ENCODE data around the gene SMPD3. TPM values are rescaled to one million over a fixed set of nuclear protein-coding genes. Genes with fewer than 3 reads are reported as not detected.

Gene SMPD3
- polyA plus RNA-seq, 4 donors: 47.0 to 123 (median 71.9) TPM

DNA sequence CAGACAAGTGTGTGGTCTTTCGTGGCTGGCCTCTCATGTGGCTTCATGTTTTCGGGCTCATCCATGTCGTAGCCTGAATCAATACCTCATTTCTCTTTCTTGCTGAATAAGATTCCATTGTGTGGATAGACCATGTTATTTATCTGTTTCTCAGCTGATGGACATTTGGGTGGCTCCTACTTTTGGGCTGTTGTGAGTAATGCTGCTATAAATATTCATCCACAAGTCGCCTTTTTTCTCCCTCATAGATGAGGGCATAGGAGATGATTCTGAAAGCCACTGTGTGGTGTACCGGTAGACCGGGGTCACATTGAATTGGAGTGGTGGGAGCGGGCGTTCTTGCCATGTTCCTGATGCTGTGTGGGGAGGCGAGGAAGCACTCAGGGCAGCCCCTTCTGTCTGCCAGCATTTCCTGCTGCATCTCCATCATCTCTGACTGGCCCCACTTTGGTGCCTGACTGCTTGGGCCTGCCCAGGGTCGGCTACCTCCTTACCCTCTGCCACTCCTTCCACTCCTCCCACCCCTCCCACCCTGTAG, 97.4 kb downstream of the SMPD3 start:
- no peaks in the 10 kb centered on the region for H3K9me3 ChIP-seq (ENCODE audit: control insufficient read depth in 2 of 2, insufficient read depth in 1 of 2, low read depth in 1 of 2, low read length in 1 of 2)
- no peaks in the 10 kb centered on the region for H3K27me3 ChIP-seq (ENCODE audit: control insufficient read depth in 3 of 3, insufficient read depth in 3 of 3, low read length in 3 of 3)
- peaks cover 0 to 95% (median 5%) of the 10 kb centered on the region in 3 donors for H3K36me3 ChIP-seq (ENCODE audit: control insufficient read depth in 3 of 3, insufficient read depth in 2 of 3, low read depth in 1 of 3, low read length in 3 of 3)
- H3K4me3 ChIP-seq (ENCODE audit: low read depth in 1 of 3, low read length in 3 of 3): no peak overlapping the region
- peaks cover 0 to 13% (median 0%) of the 10 kb centered on the region in 3 donors for H3K4me1 ChIP-seq (ENCODE audit: control insufficient read depth in 3 of 3, insufficient read depth in 2 of 3, low read depth in 1 of 3, low read length in 2 of 3)
- no peak for DNase-seq
- H3K27ac ChIP-seq (ENCODE audit: low read depth in 1 of 3, low read length in 2 of 3): no peak overlapping the region
- 93 to 96% (median 94%) methylated on average over 9 to 10 of the region's 10 CpGs for WGBS, 3 donors
- FAIRE-seq: no peak

DNA sequence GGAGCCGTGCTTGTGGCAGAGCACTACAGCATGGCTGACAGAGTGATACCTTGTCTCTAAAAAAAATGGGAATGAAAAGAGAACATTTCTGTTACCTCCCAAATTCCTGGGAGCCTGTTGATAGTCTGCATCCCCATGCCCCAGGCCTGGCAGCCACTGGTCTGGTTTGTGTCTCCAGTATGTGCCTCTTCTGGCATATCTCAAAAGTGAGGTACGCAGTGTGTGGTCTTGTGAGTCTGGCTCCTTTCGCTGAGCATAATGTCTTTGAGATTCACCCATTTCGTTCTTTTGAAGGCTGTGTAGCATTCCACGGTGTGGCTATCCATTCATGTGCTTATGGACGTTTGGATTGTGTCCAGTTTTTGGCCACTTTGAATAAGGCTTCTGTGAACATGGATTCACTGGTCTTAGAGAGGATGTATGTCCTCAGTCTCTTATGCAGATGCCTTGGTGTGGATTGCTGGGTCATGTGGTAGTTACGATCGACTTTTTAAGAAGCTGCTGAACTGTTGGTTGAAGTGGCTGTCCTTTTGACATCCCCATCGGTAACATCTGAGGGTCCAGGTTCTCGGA, 98.4 kb downstream of the SMPD3 start:
- peaks cover 0 to 13% (median 0%) of the 10 kb centered on the region in 3 donors for H3K4me1 ChIP-seq (ENCODE audit: control insufficient read depth in 3 of 3, insufficient read depth in 2 of 3, low read depth in 1 of 3, low read length in 2 of 3)
- 92 to 94% (median 92%) methylated on average over 10 of the region's 10 CpGs for WGBS, 3 donors
- FAIRE-seq: no peak
- H3K36me3 ChIP-seq (ENCODE audit: control insufficient read depth in 3 of 3, insufficient read depth in 2 of 3, low read depth in 1 of 3, low read length in 3 of 3): peaks cover 0 to 93% (median 5%) of the 10 kb centered on the region in 3 donors
- H3K27ac ChIP-seq (ENCODE audit: low read depth in 1 of 3, low read length in 2 of 3): no peak overlapping the region
- H3K9me3 ChIP-seq (ENCODE audit: control insufficient read depth in 2 of 2, insufficient read depth in 1 of 2, low read depth in 1 of 2, low read length in 1 of 2): no peaks in the 10 kb centered on the region
- no peaks in the 10 kb centered on the region for H3K27me3 ChIP-seq (ENCODE audit: control insufficient read depth in 3 of 3, insufficient read depth in 3 of 3, low read length in 3 of 3)
- DNase-seq: no peak
- H3K4me3 ChIP-seq (ENCODE audit: low read depth in 1 of 3, low read length in 3 of 3): no peak overlapping the region

DNA sequence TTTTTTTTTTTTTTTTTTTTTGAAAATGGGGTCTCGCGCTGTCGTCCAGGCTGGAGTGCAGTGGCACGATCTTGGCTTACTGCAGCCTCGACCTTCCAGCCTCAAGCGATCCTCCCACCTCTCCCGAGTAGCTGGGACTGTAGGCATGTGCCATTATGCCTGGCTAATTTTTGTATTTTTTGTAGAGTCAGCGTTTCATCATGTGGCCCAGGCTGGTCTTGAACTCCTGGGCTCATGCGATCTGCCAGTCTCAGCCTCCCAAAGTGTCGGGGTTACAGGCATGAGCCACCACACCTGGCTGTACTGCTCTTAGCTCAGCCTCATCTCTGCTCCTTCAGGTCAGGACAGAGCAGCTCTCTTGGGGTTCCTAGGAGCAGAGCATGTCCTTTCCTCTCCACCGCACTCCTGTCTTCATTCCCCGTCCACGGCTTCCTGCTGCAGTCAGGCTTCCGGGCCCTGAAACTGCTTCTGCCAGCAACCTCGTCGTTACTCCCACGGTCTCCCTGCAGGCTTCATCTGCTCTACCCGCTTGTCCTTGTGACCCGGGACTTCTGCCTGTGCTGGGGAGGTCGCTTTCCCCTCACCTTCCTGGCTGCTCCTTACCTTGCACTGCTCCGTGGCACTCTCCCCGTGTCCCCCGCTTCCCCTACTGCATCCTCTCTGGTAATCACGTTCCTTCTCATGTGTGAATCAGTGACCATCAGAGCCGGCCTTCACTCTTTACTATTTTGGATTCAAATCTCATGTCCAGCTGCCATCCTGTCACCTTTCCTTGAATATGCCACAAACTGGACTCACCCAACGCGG, 99.5 kb downstream of the SMPD3 start:
- DNase-seq: no peak
- Histone ChIP-seq H3K4me3 (ENCODE audit: low read depth in 1 of 3, low read length in 3 of 3) (no peak overlapping the region), H3K27me3 (ENCODE audit: control insufficient read depth in 3 of 3, insufficient read depth in 3 of 3, low read length in 3 of 3) (no peaks in the 10 kb centered on the region), H3K4me1 (ENCODE audit: control insufficient read depth in 3 of 3, insufficient read depth in 2 of 3, low read depth in 1 of 3, low read length in 2 of 3) (peaks cover 0 to 13% (median 0%) of the 10 kb centered on the region in 3 donors), H3K36me3 (ENCODE audit: control insufficient read depth in 3 of 3, insufficient read depth in 2 of 3, low read depth in 1 of 3, low read length in 3 of 3) (peaks cover 0 to 88% (median 5%) of the 10 kb centered on the region in 3 donors), H3K27ac (ENCODE audit: low read depth in 1 of 3, low read length in 2 of 3) (no peak overlapping the region), H3K9me3 (ENCODE audit: control insufficient read depth in 2 of 2, insufficient read depth in 1 of 2, low read depth in 1 of 2, low read length in 1 of 2) (no peaks in the 10 kb centered on the region)
- WGBS, 3 donors: 93 to 94% (median 93%) methylated on average over 27 of the region's 27 CpGs
- FAIRE-seq: no peak

DNA sequence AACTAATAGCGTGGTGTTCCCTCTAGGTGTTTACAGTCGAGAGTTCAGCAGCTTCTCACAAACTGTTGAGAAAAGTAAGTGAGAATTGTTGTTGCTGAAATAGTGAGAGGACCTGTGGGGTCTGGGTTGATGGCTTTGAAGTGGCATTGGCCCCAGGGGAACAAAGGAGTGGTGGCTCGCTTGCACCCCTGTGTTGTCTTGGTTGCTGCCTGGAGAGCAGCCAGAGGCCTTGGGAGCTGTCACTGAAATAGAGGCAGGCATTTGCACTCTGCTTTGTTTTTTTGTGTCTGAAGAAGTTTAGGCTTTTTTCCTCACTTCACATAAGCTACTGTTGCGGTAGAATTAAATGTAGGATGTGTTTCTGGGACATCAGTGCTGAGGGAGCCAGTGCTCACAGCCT, 100.7 kb downstream of the SMPD3 start:
- 85 to 91% (median 87%) methylated on average over 4 of the region's 4 CpGs for WGBS, 3 donors
- FAIRE-seq (no peak), DNase-seq (no peak)
- Histone ChIP-seq H3K4me1 (ENCODE audit: control insufficient read depth in 3 of 3, insufficient read depth in 2 of 3, low read depth in 1 of 3, low read length in 2 of 3) (peaks cover 0 to 13% (median 0%) of the 10 kb centered on the region in 3 donors), H3K9me3 (ENCODE audit: control insufficient read depth in 2 of 2, insufficient read depth in 1 of 2, low read depth in 1 of 2, low read length in 1 of 2) (no peaks in the 10 kb centered on the region), H3K36me3 (ENCODE audit: control insufficient read depth in 3 of 3, insufficient read depth in 2 of 3, low read depth in 1 of 3, low read length in 3 of 3) (peaks cover 0 to 86% (median 5%) of the 10 kb centered on the region in 3 donors), H3K27me3 (ENCODE audit: control insufficient read depth in 3 of 3, insufficient read depth in 3 of 3, low read length in 3 of 3) (no peaks in the 10 kb centered on the region), H3K4me3 (ENCODE audit: low read depth in 1 of 3, low read length in 3 of 3) (no peak overlapping the region), H3K27ac (ENCODE audit: low read depth in 1 of 3, low read length in 2 of 3) (no peak overlapping the region)

GRCh38 chr16:68346892-68347480, 101.3 kb downstream of the SMPD3 start:
- peaks cover 0 to 9% (median 0%) of the 10 kb centered on the region in 3 donors for H3K4me1 ChIP-seq (ENCODE audit: control insufficient read depth in 3 of 3, insufficient read depth in 2 of 3, low read depth in 1 of 3, low read length in 2 of 3)
- H3K27me3 ChIP-seq (ENCODE audit: control insufficient read depth in 3 of 3, insufficient read depth in 3 of 3, low read length in 3 of 3): no peaks in the 10 kb centered on the region
- no peak for DNase-seq
- FAIRE-seq: no peak
- H3K9me3 ChIP-seq (ENCODE audit: control insufficient read depth in 2 of 2, insufficient read depth in 1 of 2, low read depth in 1 of 2, low read length in 1 of 2): no peaks in the 10 kb centered on the region
- H3K36me3 ChIP-seq (ENCODE audit: control insufficient read depth in 3 of 3, insufficient read depth in 2 of 3, low read depth in 1 of 3, low read length in 3 of 3): peaks cover 0 to 84% (median 5%) of the 10 kb centered on the region in 3 donors
- WGBS, 3 donors: 88 to 94% (median 92%) methylated on average over 12 of the region's 12 CpGs
- no peak overlapping the region for H3K4me3 ChIP-seq (ENCODE audit: low read depth in 1 of 3, low read length in 3 of 3)
- no peak overlapping the region for H3K27ac ChIP-seq (ENCODE audit: low read depth in 1 of 3, low read length in 2 of 3)

DNA sequence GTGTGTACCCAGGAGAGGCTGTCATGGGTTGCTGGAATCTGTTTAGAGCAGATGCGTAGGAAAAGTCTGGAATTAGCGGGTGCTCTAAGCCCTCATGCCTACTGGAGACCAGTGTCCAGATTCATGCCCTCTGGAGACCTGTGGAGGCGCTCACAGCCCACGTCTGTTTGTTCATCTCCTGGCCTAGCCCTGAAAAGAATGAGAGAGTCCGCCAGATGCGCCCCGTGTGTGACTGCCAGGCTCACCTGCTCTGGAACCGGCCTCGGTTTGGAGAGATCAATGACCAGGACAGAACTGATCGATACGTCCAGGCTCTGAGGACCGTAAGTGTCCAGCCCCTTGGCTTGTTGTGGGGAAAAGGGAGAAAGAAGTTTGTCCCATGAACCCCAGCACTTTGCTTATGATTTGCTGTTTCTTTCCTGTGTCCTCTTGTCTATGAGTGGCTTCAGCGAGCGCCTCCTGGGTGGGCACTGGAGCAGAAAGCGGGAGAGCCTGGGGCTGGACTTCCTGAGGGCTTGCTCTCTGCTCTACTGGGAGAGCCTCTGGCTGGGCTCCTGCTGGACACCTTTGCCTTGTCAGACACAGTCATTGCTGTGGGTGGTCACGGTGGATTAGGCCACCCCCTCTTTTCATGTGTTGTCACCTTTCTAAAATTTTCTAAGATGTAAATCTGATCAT, 102.2 kb downstream of the SMPD3 start:
- no peaks in the 10 kb centered on the region for H3K27me3 ChIP-seq (ENCODE audit: control insufficient read depth in 3 of 3, insufficient read depth in 3 of 3, low read length in 3 of 3)
- no peak for DNase-seq
- H3K9me3 ChIP-seq (ENCODE audit: control insufficient read depth in 2 of 2, insufficient read depth in 1 of 2, low read depth in 1 of 2, low read length in 1 of 2): no peaks in the 10 kb centered on the region
- no peak overlapping the region for H3K4me3 ChIP-seq (ENCODE audit: low read depth in 1 of 3, low read length in 3 of 3)
- no peak for FAIRE-seq
- H3K36me3 ChIP-seq (ENCODE audit: control insufficient read depth in 3 of 3, insufficient read depth in 2 of 3, low read depth in 1 of 3, low read length in 3 of 3): peaks cover 0 to 81% (median 5%) of the 10 kb centered on the region in 3 donors
- WGBS, 3 donors: 95 to 97% (median 96%) methylated on average over 16 of the region's 16 CpGs
- no peak overlapping the region for H3K27ac ChIP-seq (ENCODE audit: low read depth in 1 of 3, low read length in 2 of 3)
- peaks cover 0 to 2% (median 0%) of the 10 kb centered on the region in 3 donors for H3K4me1 ChIP-seq (ENCODE audit: control insufficient read depth in 3 of 3, insufficient read depth in 2 of 3, low read depth in 1 of 3, low read length in 2 of 3)

DNA sequence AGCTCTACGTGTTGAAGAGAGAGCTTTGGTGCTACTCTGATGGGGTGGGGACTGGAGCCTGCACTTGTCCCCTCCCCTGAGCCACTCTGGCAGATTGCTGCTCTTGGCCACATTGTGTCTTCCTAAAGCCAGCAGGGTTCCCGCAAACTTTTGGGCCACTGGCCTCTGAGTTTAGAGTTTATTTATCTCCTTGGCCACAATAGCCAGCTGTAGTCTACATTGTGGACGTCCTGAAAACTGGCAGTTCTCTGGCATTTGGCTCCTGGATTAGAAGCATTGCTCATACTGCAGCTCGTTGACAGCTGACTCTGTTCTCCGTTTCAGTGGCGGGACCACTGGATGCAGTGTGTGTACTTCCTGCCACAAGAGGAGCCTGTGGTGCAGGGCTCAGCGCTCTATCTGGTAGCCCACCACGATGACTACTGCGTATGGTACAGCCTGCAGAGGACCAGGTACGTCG, 102.9 kb downstream of the SMPD3 start:
- Histone ChIP-seq H3K27ac (ENCODE audit: low read depth in 1 of 3, low read length in 2 of 3) (no peak overlapping the region), H3K4me3 (ENCODE audit: low read depth in 1 of 3, low read length in 3 of 3) (no peak overlapping the region), H3K36me3 (ENCODE audit: control insufficient read depth in 3 of 3, insufficient read depth in 2 of 3, low read depth in 1 of 3, low read length in 3 of 3) (peaks cover 0 to 77% (median 5%) of the 10 kb centered on the region in 3 donors), H3K27me3 (ENCODE audit: control insufficient read depth in 3 of 3, insufficient read depth in 3 of 3, low read length in 3 of 3) (no peaks in the 10 kb centered on the region), H3K9me3 (ENCODE audit: control insufficient read depth in 2 of 2, insufficient read depth in 1 of 2, low read depth in 1 of 2, low read length in 1 of 2) (no peaks in the 10 kb centered on the region), H3K4me1 (ENCODE audit: control insufficient read depth in 3 of 3, insufficient read depth in 2 of 3, low read depth in 1 of 3, low read length in 2 of 3) (no peaks in the 10 kb centered on the region)
- WGBS, 3 donors: 65 to 89% (median 76%) methylated on average over 11 of the region's 11 CpGs
- FAIRE-seq (no peak), DNase-seq (no peak)

DNA sequence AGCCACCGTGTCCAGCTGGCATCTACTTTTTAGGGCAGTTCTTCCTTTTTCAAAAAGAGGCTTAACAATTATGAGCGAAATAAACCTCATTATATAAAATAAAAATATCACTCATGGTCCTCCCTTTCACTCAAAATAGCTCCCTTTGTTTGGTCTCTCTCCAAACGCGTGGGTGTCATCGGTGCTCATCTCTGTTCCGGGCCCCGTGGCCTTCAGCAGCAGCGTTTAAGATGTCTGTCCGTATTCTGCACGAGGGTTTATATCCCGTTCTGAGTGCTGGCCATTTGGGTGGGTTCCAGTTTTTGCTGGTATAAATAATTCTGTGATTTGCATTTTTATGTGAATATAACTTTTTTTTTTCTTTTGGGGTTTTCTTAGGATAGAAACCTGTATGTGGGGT, 104.1 kb downstream of the SMPD3 start:
- WGBS, 3 donors: 83 to 87% (median 86%) methylated on average over 11 of the region's 11 CpGs
- Histone ChIP-seq H3K27me3 (ENCODE audit: control insufficient read depth in 3 of 3, insufficient read depth in 3 of 3, low read length in 3 of 3) (no peaks in the 10 kb centered on the region), H3K4me3 (ENCODE audit: low read depth in 1 of 3, low read length in 3 of 3) (no peak overlapping the region), H3K4me1 (ENCODE audit: control insufficient read depth in 3 of 3, insufficient read depth in 2 of 3, low read depth in 1 of 3, low read length in 2 of 3) (no peaks in the 10 kb centered on the region), H3K27ac (ENCODE audit: low read depth in 1 of 3, low read length in 2 of 3) (no peak overlapping the region), H3K9me3 (ENCODE audit: control insufficient read depth in 2 of 2, insufficient read depth in 1 of 2, low read depth in 1 of 2, low read length in 1 of 2) (no peaks in the 10 kb centered on the region), H3K36me3 (ENCODE audit: control insufficient read depth in 3 of 3, insufficient read depth in 2 of 3, low read depth in 1 of 3, low read length in 3 of 3) (peaks cover 2 to 78% (median 8%) of the 10 kb centered on the region in 3 donors)
- DNase-seq (no peak), FAIRE-seq (no peak)

Data from small intestine (tissue), 7 donors.